ENCODE data around the gene MMP15. TPM values are rescaled to one million over a fixed set of nuclear protein-coding genes. Genes with fewer than 3 reads are reported as not detected.

Gene MMP15
- total and polyA plus RNA-seq, 8 donors: 25.3 to 63.5 (median 46.3) TPM

GRCh38 chr16:57979006-57979585 lies 46.5 kb upstream of the MMP15 start:
- DNase-seq: peak in 1 of 4 donors; percentile 24
- ATAC-seq: no peak
- no peaks in the 10 kb centered on the region for H3K36me3 ChIP-seq
- intact Hi-C loops (cut with DNase I): no loop called here
- H3K27ac ChIP-seq: no peak overlapping the region
- TF ChIP-seq CTCF (IDR thresholded peaks at IDR 0.05): no peak
- H3K27me3 ChIP-seq: peaks cover 0 to 2% of the 10 kb centered on the region in 2 donors
- H3K4me1 ChIP-seq: peaks cover 0 to 2% of the 10 kb centered on the region in 2 donors
- no peak overlapping the region for H3K4me3 ChIP-seq
- no peaks in the 10 kb centered on the region for H3K9me3 ChIP-seq

GRCh38 chr16:57981636-57982035 lies 43.9 kb upstream of the MMP15 start:
- Histone ChIP-seq H3K4me3 (no peak overlapping the region), H3K27ac (no peak overlapping the region)
- ATAC-seq: no peak

GRCh38 chr16:57982385-57982784 lies 43.2 kb upstream of the MMP15 start:
- Histone ChIP-seq H3K4me3 (no peak overlapping the region), H3K36me3 (no peaks in the 10 kb centered on the region), H3K4me1 (peaks cover 11 to 13% of the 10 kb centered on the region in 2 donors), H3K27me3 (peaks cover 0 to 19% of the 10 kb centered on the region in 2 donors), H3K9me3 (no peaks in the 10 kb centered on the region), H3K27ac (no peak overlapping the region)
- TF ChIP-seq CTCF (IDR thresholded peaks at IDR 0.05): no peak
- intact Hi-C loops (cut with DNase I): no loop called here
- no peak for DNase-seq
- no peak for ATAC-seq

More at GRCh38 chr16:57981636-57982035, 43.9 kb upstream of the MMP15 start:
- Histone ChIP-seq H3K4me1 (peaks cover 11 to 13% of the 10 kb centered on the region in 2 donors), H3K36me3 (no peaks in the 10 kb centered on the region), H3K27me3 (peaks cover 0 to 19% of the 10 kb centered on the region in 2 donors), H3K9me3 (no peaks in the 10 kb centered on the region)
- intact Hi-C loops (cut with DNase I): no loop called here
- DNase-seq: peak in 1 of 4 donors; percentile 7
- no peak for TF ChIP-seq CTCF (IDR thresholded peaks at IDR 0.05)

DNA sequence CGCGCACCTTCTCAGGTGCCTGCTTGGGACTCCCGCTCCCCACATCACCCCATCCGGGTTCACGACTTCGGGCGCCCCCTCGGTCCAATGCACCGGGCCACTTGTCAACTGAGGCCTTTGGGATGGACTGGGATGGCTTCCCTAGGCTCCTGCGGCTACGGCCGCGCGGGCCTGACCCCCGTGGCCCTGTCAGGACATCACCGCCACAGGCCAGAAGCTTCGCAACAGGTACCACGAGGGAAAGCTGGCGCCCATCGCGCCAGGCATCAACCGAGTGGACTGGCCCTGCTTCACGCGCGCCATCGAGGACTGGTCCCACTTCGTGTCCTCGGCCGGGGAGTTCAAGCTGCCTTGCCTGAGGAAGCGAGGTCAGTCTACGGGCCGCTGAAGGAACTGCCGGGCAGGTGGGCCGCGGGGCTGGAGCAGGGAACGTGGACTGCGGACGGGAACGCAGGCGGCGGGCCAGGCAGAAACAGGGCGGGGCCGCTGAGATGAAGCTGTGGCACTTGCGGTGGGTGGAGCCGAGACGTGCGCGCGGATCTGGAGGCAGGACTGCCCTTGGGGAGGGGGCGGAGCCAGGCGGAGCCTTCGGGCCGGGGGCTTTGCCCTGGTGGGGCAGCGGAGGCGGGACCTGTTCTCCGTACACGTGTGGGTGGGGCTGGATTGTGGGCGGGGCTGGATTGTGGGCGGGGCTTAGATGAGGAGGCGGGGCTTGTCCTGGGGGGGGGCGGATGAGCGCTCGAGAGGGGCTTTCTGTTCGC lies 40.9 kb upstream of the MMP15 start:
- no peaks in the 10 kb centered on the region for H3K36me3 ChIP-seq
- ATAC-seq (peak; percentile 98), DNase-seq (peak; percentile 48 to 97 (median 90))
- peak overlapping the region; percentile 44 to 53 for H3K4me3 ChIP-seq
- H3K27ac ChIP-seq: no peak overlapping the region
- intact Hi-C loops (cut with DNase I): no loop called here
- H3K9me3 ChIP-seq: no peaks in the 10 kb centered on the region
- H3K27me3 ChIP-seq: peaks cover 0 to 19% of the 10 kb centered on the region in 2 donors
- peaks cover 11 to 13% of the 10 kb centered on the region in 2 donors for H3K4me1 ChIP-seq
- TF ChIP-seq CTCF (IDR thresholded peaks at IDR 0.05): no peak
